Omental fat pad (tissue), 4 donors: ENCODE results near the gene TPH1. TPM values are rescaled to one million over a fixed set of nuclear protein-coding genes. Genes with fewer than 3 reads are reported as not detected.

Experiments used
- ATAC-seq: fragments of 150-250 bp; one replicate; pipeline ENCODE4 v1.9.1; 2016; ENCODE audit warnings: mild to moderate bottlenecking, moderate library complexity; ENCODE audit not compliant: low FRiP score
- DNase-seq: peaks from one replicate; pipeline ENCODE4 v3.0.0-alpha.2; 2019; ENCODE audit warnings: low spot score
- CTCF ChIP-seq, 3 donors: fragments of 450-650 bp; IDR thresholded peaks; one replicate each; pipeline ENCODE4 v1.5.1; 2016 to 2017; ENCODE audit warnings: antibody characterized with exemption in 3 of 3, mild to moderate bottlenecking in 3 of 3, moderate library complexity in 2 of 3
- total RNA-seq, 4 donors: library from RNA; depleted of rRNA; stranded (reverse); fragments of >200 nt; gene quantifications; one replicate each; pipeline ENCODE4 v1.1.0, GENCODE V29; 2016

The TPH1 gene
- total RNA-seq, 4 donors from 2014 or later = 0.19 to 0.47 (median 0.31) TPM

GRCh38 chr11:18013790-18014507 lies 32.1 kb downstream of the TPH1 start:
- ATAC-seq (no peak), DNase-seq (peak; percentile 23)

GRCh38 chr11:18012906-18013781 lies 32.9 kb downstream of the TPH1 start, which contains the start of gene SERGEF:
SERGEF (minus strand) TSS chr11:18013047; CDS start chr11:18013010, 37 bp downstream.
- ATAC-seq (peak; percentile 99), DNase-seq (peak; percentile 67)
- TF ChIP-seq CTCF (IDR thresholded peaks at IDR 0.05) = no peak

More at GRCh38 chr11:18013790-18014507, 32.1 kb downstream of the TPH1 start:
- no peak for TF ChIP-seq CTCF (IDR thresholded peaks at IDR 0.05)

GRCh38 chr11:18012122-18012905 lies 33.8 kb downstream of the TPH1 start:
- DNase-seq (no peak), ATAC-seq (peak; percentile 39)
- TF ChIP-seq CTCF (IDR thresholded peaks at IDR 0.05) = no peak

- no peak for TF ChIP-seq CTCF (IDR thresholded peaks at IDR 0.05)
- DNase-seq (no peak), ATAC-seq (no peak)
Measured at GRCh38 chr11:18011633-18012032, 34.4 kb downstream of the TPH1 start.

GRCh38 chr11:18010977-18011586 lies 35.0 kb downstream of the TPH1 start:
- no peak for TF ChIP-seq CTCF (IDR thresholded peaks at IDR 0.05)
- no peak for ATAC-seq
- no peak for DNase-seq

GRCh38 chr11:18010121-18010670 lies 35.9 kb downstream of the TPH1 start:
- ATAC-seq (no peak), DNase-seq (no peak)
- TF ChIP-seq CTCF (IDR thresholded peaks at IDR 0.05) = no peak
